Activated CD4-positive, alpha-beta T cell treated with anti-CD3 and anti-CD28 coated beads, Interleukin-2, Interleukin-4, amounts not matched to agents 100 ng/mL and 50 ng/mL, durations not matched to agents 16 hours and 8 hours (primary cell): ENCODE measurements around the gene AHSA1.
"Not testable (repeated sequence)": the region's sequence is repeated elsewhere in the genome, so short reads cannot be mapped to it uniquely, and the experiment has no call there.

ENCODE experiments used
- DNase-seq: peaks from one replicate; pipeline ENCODE4 v3.0.0-alpha.2; 2020; ENCODE audit warnings: low spot score

Gene AHSA1

DNA sequence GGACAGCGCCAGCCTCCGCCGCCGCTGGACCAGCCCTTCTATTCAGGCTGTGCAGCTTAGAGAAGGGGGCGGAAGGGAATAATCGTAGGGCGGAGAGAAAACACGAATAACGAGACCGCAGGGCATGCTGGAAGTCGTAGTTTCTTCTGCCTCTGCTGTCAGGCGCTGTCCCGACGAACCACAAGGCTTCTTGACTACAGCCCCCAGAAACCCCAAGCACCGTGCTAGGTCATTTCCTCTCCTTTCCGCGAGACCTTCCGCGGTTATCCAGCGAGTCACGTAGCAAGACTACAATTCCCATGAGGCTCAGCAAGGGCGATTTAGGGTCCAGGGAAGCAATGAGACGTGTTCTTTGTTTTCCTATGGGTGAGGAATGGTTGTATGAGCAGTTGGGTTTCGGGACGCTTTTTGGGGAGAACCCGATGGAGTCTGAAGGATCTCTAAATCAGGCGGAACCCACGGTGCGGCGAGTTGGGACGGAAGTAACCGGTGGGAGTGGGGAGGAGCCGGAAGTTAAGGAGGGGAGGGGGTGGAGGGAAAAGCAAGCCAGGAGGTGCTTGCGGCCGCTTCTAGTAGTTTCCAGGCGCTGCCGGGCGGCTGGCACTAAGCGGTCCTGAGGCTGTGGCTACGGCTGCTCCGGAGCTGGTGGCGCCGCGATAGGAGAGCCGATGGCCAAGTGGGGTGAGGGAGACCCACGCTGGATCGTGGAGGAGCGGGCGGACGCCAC is at the start of gene AHSA1, which contains the start of gene VIPAS39:
AHSA1 (plus strand) TSS at position 572 of the 727 bp plus-strand sequence; CDS start at position 669, 97 bp downstream.
VIPAS39 (minus strand) TSS at position 80 of the 727 bp plus-strand sequence. CDS start 3,499 bp downstream, outside the sequence.
- peak; percentile 97 for DNase-seq

DNA sequence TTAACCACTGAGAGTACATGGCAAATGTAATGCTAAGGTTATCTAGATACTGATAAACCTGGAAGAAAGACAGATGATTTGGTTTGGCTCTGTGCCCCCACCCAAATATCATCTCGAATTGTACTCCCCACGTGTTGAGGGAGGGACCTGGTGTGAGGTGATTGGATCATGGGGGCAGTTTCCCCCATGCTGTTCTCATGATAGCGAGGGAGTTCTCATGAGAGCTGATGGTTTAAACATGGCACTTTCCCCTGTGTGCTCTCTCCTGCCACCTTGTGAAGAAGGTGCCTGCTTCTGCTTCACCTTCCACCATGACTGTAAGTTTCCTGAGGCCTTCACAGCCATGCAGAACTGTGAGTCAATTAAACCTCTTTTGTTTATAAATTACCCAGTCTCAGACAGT is 48.8 kb upstream of the AHSA1 start:
- DNase-seq, result peak; percentile 7

GRCh38 chr14:77415403-77416030 is 42.4 kb upstream of the AHSA1 start:
- not testable (repeated sequence) for DNase-seq

DNA sequence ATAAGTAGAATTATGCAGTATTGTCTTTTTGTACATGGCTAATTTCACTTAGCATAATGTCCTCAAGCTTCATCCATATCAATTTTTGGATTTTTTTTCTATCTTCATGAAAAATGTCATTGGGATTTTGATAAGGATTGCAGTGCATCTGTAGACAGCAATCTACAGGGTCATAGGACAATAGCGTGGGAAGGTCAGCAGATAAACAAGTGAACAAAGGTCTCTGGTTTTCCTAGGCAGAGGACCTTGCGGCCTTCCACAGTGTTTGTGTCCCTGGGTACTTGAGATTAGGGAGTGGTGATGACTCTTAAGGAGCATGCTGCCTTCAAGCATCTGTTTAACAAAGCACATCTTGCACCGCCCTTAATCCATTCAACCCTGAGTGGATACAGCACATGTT is 41.8 kb upstream of the AHSA1 start:
- DNase-seq, result not testable (repeated sequence)

DNA sequence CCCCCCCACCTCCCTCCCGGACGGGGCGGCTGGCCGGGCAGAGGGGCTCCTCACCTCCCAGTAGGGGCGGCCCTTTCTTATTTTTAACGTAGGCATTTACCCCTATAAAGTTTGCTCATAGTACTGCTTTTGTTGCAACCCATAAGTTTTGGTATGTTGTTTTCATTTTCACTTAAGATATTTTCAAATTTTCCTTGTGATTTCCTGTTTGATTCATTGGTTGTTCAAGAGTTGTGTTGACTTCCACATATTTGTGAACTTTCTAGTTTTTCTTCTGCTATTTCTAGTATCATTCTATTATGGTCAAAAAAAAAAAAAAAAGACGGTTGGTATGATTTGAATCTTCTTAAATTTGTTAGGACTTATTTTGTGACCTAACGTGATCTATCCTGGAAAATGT is 41.1 kb upstream of the AHSA1 start:
- no peak for DNase-seq

GRCh38 chr14:77421201-77421600 is 36.7 kb upstream of the AHSA1 start:
- DNase-seq, result no peak

GRCh38 chr14:77423423-77423822 is 34.5 kb upstream of the AHSA1 start, which contains the start of gene NOXRED1:
Gene NOXRED1, minus strand, starts transcription at chr14:77423523. Its CDS starts 634 bp downstream, at chr14:77422889.
- DNase-seq, result no peak

- DNase-seq, result no peak
Measured at GRCh38 chr14:77424862-77425261, 33.0 kb upstream of the AHSA1 start.

- no peak for DNase-seq
Measured at GRCh38 chr14:77426396-77426795, 31.5 kb upstream of the AHSA1 start.

- no peak for DNase-seq
Measured at GRCh38 chr14:77436042-77436441, 21.9 kb upstream of the AHSA1 start.

DNA sequence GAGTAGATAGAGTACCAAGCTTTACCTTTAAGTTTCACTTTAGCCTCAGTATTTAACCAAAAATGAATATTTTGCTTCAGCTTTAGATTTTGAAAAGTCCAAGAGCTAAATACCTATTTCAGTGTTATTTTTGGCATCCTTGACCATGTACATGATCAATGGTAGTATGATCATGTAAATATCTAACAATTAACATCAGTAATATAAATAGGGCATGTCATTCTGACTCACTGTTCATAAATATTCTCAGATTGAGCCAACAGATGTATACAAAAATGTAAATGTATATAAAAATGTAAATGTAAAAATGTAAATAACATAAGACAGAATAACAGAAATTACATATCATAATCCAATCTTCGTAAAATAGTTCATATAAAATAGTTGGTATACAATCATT is 19.3 kb upstream of the AHSA1 start:
- no peak for DNase-seq

DNA sequence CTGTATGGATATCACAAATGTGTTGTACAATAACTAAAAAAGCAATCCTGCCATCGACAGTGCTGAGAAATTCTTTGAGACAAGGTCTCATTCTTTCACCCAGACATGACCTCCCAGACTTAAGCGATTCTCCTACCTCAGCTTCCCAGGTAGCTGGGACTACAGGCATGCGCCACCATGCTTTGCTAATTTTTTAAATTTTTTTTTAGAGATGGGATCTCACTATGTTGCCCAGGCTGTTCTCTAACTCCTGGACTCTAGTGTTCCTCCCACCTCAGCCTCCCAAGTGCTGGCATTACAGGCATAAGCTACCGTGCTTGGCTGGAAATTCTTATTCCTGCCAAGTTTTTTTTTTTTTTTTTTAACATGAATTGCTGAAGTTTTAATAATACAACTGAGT is 18.0 kb upstream of the AHSA1 start:
- no peak for DNase-seq

DNA sequence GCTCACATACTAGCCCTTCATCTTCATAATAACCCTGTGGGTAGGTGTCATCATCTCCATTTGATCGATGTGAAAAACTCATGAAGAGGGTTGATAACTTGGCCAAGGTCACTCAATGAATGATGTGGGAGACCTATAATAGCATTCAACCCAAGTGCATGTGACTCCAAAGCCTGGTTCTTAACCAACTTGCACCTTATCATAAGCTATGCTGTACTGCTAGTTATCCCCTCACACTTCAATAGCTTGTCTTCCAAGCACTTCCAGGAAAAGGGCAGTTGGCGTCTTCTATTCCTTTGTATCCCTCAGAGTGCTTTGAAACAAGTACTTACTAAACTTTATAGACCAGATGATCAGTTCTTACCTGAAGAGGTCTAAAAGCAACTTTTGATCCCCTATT is 15.7 kb upstream of the AHSA1 start:
- DNase-seq, result no peak

GRCh38 chr14:77455966-77456640 is 1.8 kb upstream of the AHSA1 start:
- no peak for DNase-seq

GRCh38 chr14:77457115-77457521 is 775 bp upstream of the AHSA1 start:
- no peak for DNase-seq

GRCh38 chr14:77458249-77458950 is 507 bp downstream of the AHSA1 start:
- peak; percentile 42 for DNase-seq

DNA sequence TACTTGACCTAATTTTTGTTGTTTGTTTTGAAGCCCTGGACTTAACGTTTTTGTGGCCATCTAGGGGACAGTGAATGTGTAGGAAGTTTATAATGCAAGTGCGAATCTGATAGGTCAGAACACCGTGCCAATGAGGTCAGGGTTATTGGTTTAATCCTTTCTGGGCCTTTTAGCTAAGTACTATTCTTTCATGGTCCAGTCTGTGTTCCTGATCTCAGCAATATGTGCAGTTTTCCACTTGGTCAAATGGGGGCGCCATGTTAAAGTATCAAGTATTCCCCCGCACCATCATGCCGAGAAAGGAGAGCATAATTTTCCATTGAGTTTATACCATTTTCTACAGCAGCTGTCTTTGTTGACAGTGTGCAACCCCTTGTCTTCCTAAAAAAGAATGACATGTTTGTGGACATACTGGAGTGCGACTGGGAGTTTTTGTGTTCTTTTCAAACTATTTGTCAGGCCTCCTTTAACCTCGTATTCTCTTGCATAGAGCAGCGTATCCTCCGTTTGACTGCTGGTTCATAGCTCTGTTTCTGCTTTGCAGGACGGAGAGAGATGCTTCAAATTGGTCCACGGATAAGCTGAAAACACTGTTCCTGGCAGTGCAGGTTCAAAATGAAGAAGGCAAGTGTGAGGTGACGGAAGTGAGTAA is 1.3 kb downstream of the AHSA1 start:
- peak; percentile 74 for DNase-seq

GRCh38 chr14:77467801-77468200 is 9.9 kb downstream of the AHSA1 start:
- no peak for DNase-seq

GRCh38 chr14:77469067-77469505 is 11.2 kb downstream of the AHSA1 start:
- DNase-seq, result no peak

DNA sequence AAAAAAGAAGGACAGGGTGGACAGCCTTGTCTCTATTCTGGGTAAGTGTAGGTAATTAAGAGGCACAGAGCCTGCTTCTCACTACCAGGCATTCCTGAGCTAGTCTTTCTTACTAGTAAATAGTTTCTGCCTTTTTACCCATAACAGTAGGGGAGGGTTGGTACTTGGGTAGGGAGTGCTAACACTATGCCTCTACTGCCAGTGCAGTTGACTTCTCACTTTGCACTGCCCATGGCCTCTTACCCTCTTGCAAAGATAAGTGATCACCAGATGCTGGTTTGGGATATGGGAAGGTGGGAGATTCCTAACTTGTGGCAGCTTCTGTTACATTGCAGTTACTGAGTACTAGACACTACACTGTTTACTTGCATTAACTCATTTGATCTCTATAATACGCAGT is 11.6 kb downstream of the AHSA1 start:
- DNase-seq, result no peak

DNA sequence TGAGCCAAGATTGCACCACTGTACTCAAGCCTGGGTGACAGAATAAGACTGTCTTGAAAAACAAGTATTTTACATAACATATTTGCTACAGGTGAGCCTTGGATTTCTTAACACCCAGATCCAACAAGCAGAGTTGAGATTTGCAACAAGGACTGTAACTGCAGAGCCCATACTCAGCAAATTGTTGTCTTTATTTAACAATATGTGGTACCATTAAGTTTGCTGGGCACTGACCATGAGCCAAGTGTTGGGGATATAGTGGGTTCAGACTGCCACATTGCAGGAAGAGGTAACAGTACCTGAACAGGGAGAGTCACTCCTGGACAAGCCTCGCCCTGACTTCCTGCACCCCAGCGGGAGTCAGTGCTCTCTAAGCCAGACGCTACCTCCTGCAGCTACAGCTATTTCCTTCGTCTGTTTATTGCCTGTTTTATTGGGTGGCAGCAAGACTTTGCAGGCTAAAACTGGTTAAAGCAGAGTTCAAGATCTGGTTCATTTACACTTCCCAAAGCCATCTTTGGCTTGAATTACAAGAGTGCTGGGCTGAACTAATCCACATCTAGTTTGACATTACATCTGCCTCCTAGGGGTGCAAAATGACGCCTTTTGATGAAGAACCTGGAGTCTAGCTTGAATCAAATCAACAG is 12.5 kb downstream of the AHSA1 start:
- DNase-seq, result no peak
